ENCODE measurements around the gene EIF4B.
A peak's percentile ranks its signal among the peaks of the same experiment; 100 is the strongest.

GRCh38 chr12:53049571-53050318, 43.5 kb downstream of the EIF4B start, which contains the start of gene TNS2:
- TF ChIP-seq RXRA (IDR thresholded peaks at IDR 0.05; ENCODE audit: borderline replicate concordance, low read depth) (no peak), RAD21 (IDR thresholded peaks at IDR 0.05; ENCODE audit: low read length) (no peak), MAX (IDR thresholded peaks at IDR 0.05; ENCODE audit: low read depth) (peak; percentile 70), CTCF (IDR thresholded peaks at IDR 0.05) (no peak), SIN3A (IDR thresholded peaks at IDR 0.05; ENCODE audit: borderline replicate concordance, low read depth, low read length) (peak; percentile 74; the same call in 1 of the 2 replicates), CHD2 (IDR thresholded peaks at IDR 0.05; ENCODE audit: low read length, partially characterized antibody) (peak; percentile 3), GABPA (IDR thresholded peaks at IDR 0.05; ENCODE audit: low read depth) (no peak), JUND (IDR thresholded peaks at IDR 0.05) (no peak), FOXJ3 (CRISPR knock-in tag; IDR thresholded peaks at IDR 0.05) (no peak), ZBTB33 (IDR thresholded peaks at IDR 0.05; ENCODE audit: borderline replicate concordance, low read depth) (no peak), EZH2phosphoT487 (IDR thresholded peaks at IDR 0.05; ENCODE audit: borderline replicate concordance, low read depth) (no peak), POLR2AphosphoS5 (IDR thresholded peaks at IDR 0.05; ENCODE audit: low read depth, low read length) (peak; percentile 77)
